GM18508 (cell line): Measurements from ENCODE around the gene ZNF76.

ENCODE experiments used
- ATAC-seq: cut with Tn5 transposase; IDR thresholded peaks from one replicate; pipeline ENCODE4 v1.9.1; 2021; ENCODE audit warnings: moderate number of reproducible peaks; ENCODE audit not compliant: insufficient read depth, unreplicated experiment

The ZNF76 gene

GRCh38 chr6:35234901-35235300 lies 24.6 kb upstream of the ZNF76 start:
- no peak for ATAC-seq

GRCh38 chr6:35236223-35236622 lies 23.3 kb upstream of the ZNF76 start:
- ATAC-seq = no peak

- ATAC-seq = no peak
These were observed 22.1 kb upstream of the ZNF76 start for GRCh38 chr6:35237476-35237875.

- ATAC-seq = no peak
These were observed 20.7 kb upstream of the ZNF76 start for GRCh38 chr6:35238843-35239289.

GRCh38 chr6:35239581-35239980 lies 20.0 kb upstream of the ZNF76 start:
- no peak for ATAC-seq

GRCh38 chr6:35240838-35241801 lies 18.4 kb upstream of the ZNF76 start:
- ATAC-seq = no peak

GRCh38 chr6:35242486-35242885 lies 17.0 kb upstream of the ZNF76 start:
- no peak for ATAC-seq

- ATAC-seq = no peak
These were observed 16.6 kb upstream of the ZNF76 start for GRCh38 chr6:35242906-35243305.

GRCh38 chr6:35243386-35243958 lies 16.1 kb upstream of the ZNF76 start:
- ATAC-seq = no peak

- ATAC-seq = no peak
These were observed 15.0 kb upstream of the ZNF76 start for GRCh38 chr6:35244551-35244950.

- no peak for ATAC-seq
These were observed 11.8 kb upstream of the ZNF76 start for GRCh38 chr6:35247642-35248231.

GRCh38 chr6:35248300-35248699 lies 11.2 kb upstream of the ZNF76 start:
- ATAC-seq = no peak

- ATAC-seq = no peak
These were observed 10.6 kb upstream of the ZNF76 start for GRCh38 chr6:35248965-35249364.

- ATAC-seq = no peak
These were observed 7.6 kb upstream of the ZNF76 start for GRCh38 chr6:35251949-35252348.

- ATAC-seq = no peak
These were observed 6.3 kb upstream of the ZNF76 start for GRCh38 chr6:35253249-35253648.

- no peak for ATAC-seq
These were observed 1.2 kb upstream of the ZNF76 start for GRCh38 chr6:35258336-35258735.

GRCh38 chr6:35258858-35259193 lies 709 bp upstream of the ZNF76 start:
- no peak for ATAC-seq

- ATAC-seq = no peak
These were observed 534 bp downstream of the ZNF76 start for GRCh38 chr6:35259948-35260590.

- no peak for ATAC-seq
These were observed 1.3 kb downstream of the ZNF76 start for GRCh38 chr6:35260591-35261570.

GRCh38 chr6:35262596-35262995 lies 3.1 kb downstream of the ZNF76 start:
- ATAC-seq = no peak
